Left ventricle myocardium inferior (tissue), 1 donor: ENCODE results near the gene TSPAN11. TPM values are rescaled to one million over a fixed set of nuclear protein-coding genes. Genes with fewer than 3 reads are reported as not detected.
A peak's percentile ranks its signal among the peaks of the same experiment; 100 is the strongest.

Experiments used
- DNase-seq: peaks from one replicate; pipeline ENCODE4 v3.0.0-alpha.2; 2020
- H3K27ac ChIP-seq: fragments of 200-600 bp; replicated peaks from 2 replicates; pipeline ENCODE4 v1.8.0; 2021
- H3K27me3 ChIP-seq: fragments of 200-600 bp; 2 replicates; pipeline ENCODE4 v1.8.0; 2021; ENCODE audit warnings: low read depth
- H3K36me3 ChIP-seq: fragments of 200-600 bp; 2 replicates; pipeline ENCODE4 v1.8.0; 2021
- H3K4me1 ChIP-seq: fragments of 200-600 bp; 2 replicates; pipeline ENCODE4 v1.8.0; 2021
- H3K4me3 ChIP-seq: fragments of 200-600 bp; 2 replicates; pipeline ENCODE4 v1.8.0; 2021; ENCODE audit warnings: mild to moderate bottlenecking, moderate library complexity
- H3K9me3 ChIP-seq: fragments of 200-600 bp; replicated peaks from 2 replicates; pipeline ENCODE4 v1.8.0; 2021
- intact Hi-C: fragments of 100-400 bp; cut with micrococcal nuclease; formaldehyde crosslinking; loops from one replicate; pipeline ENCODE4 v1.11.0; 2022
- long read RNA-seq: library from polyadenylated mRNA; unstranded; transcript quantifications from one replicate; pipeline ENCODE4 v2.0.0, GENCODE V29; 2021
- total RNA-seq: library from RNA; stranded (reverse); fragmentation: NEBNext Ultra II Directional; extraction: Animal tissue kit (Norgen Biotek cat#: 25700); gene quantifications from one replicate; pipeline ENCODE4 v1.2.1, GENCODE V29; 2021
- TF ChIP-seq, protein P1 (sequence below): fragments of 200-600 bp; IDR thresholded peaks from 2 replicates; pipeline ENCODE4 v1.8.0; 2021; ENCODE audit warnings: antibody characterized with exemption, mild to moderate bottlenecking, borderline replicate concordance
- donor health status: DM: no; HTN: yes; CAD: no; lungs with severe emphysema.

Gene TSPAN11, protein sequence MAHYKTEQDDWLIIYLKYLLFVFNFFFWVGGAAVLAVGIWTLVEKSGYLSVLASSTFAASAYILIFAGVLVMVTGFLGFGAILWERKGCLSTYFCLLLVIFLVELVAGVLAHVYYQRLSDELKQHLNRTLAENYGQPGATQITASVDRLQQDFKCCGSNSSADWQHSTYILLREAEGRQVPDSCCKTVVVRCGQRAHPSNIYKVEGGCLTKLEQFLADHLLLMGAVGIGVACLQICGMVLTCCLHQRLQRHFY
- 1.7 TPM for total RNA-seq
- long read RNA-seq, partial matches to known transcripts = 0 of 3 reads
- long read RNA-seq, other reads (novel, unspliced or antisense) = 3 of 3 reads

DNA sequence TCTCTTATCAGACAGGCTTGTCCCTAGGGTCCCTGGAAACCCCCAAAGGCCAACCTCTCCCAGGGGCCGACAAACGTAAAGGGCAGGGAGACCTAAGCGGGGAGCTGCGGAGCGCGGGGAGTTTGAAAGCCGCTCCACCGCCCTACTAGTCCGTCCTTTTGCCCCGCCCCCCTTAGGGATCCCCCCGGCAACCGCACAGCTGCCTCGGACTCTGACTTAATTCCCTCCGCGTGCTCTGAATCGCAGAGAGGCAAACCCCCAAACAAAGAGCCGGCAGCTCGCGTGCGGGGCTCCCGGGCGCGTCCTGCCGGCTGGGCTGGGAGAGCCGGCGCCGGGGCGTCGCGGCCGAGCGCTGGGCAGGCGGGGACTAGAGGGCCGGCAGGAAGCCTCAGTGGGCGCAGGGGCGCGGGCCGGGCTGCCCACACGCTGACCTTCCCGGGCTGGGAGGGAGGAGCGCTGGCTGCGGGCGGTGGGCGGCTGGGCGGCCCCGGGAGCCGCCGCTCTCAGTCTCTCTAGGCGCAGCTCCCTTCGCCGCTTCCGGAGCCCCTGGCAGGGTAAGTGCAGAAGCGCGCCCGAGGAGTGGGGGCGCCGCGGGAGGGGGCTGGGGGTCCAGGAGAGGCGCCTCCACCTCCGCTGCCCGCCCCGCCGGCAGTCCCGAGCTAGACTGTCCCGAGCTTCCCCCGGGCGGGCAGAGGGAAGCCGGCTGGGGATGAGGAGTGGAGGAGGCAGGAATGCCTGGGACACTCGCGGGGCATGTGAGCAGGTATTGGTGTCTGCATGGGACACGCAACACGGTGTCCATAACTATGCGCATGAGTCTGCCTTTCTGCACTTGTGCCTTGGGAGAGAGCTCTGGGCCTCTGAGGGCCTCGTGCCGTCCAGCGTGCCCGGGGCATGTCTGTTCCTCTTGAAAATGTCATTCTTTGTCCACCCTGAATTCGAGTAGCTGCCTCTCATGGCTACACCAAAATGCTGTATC, at the start of gene TSPAN11:
TSPAN11 (plus strand) TSS at position 506 of the 979 bp plus-strand sequence. CDS start 27,244 bp downstream, outside the sequence.
- Histone ChIP-seq H3K4me1 (peaks cover 24% of the 10 kb centered on the region), H3K36me3 (no peaks in the 10 kb centered on the region), H3K9me3 (no peaks in the 10 kb centered on the region), H3K27ac (peak within 1 kb of the TSS; percentile 44), H3K4me3 (peak within 1 kb of the TSS; percentile 67), H3K27me3 (peaks cover 29% of the 10 kb centered on the region)
- TF ChIP-seq, protein P1, sequence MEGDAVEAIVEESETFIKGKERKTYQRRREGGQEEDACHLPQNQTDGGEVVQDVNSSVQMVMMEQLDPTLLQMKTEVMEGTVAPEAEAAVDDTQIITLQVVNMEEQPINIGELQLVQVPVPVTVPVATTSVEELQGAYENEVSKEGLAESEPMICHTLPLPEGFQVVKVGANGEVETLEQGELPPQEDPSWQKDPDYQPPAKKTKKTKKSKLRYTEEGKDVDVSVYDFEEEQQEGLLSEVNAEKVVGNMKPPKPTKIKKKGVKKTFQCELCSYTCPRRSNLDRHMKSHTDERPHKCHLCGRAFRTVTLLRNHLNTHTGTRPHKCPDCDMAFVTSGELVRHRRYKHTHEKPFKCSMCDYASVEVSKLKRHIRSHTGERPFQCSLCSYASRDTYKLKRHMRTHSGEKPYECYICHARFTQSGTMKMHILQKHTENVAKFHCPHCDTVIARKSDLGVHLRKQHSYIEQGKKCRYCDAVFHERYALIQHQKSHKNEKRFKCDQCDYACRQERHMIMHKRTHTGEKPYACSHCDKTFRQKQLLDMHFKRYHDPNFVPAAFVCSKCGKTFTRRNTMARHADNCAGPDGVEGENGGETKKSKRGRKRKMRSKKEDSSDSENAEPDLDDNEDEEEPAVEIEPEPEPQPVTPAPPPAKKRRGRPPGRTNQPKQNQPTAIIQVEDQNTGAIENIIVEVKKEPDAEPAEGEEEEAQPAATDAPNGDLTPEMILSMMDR = no peak
- peak; percentile 34 for DNase-seq
- intact Hi-C loops = no loop called here

DNA sequence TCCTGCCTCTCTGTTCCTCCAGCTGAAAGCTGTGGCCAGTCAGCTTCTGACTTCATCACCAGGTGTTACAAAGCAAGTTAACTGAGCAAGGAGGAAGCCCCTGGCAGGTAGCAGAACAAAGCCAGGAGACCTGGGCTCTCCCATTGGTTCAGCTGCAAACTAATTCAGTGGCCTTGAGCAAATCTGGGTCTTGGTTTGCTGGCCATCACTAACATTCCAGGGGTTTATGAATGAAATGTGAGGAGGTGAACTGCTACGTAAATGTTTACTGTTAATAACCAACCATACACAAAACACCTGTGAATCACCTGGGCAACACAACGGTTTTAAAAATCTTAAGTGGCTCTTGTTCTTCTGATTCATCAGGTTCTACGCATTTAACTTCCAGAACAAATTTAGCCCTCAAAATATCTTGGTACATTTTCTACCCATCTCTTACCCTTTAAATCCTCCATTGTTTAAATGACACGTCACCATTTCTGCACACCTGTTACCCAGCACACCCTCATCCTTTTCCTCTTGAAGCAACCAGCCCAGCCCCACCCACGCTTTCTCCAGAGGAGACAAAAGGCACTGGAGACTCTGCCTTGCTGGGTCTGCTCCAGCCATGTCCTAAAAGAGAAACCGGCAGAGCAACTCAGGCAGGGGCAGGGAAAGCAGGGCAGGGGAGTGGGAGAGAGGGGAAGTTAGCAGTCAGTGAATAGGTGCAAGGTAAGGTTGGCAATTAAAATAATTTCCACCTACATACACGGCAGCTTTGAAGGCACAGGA, 49.3 kb upstream of the TSPAN11 start:
- Histone ChIP-seq H3K9me3 (no peaks in the 10 kb centered on the region), H3K4me1 (no peaks in the 10 kb centered on the region), H3K4me3 (no peak overlapping the region), H3K36me3 (no peaks in the 10 kb centered on the region), H3K27me3 (peaks cover 41% of the 10 kb centered on the region), H3K27ac (no peak overlapping the region)
- TF ChIP-seq, protein P1 = no peak
- intact Hi-C loops = no loop called here
- DNase-seq = no peak

DNA sequence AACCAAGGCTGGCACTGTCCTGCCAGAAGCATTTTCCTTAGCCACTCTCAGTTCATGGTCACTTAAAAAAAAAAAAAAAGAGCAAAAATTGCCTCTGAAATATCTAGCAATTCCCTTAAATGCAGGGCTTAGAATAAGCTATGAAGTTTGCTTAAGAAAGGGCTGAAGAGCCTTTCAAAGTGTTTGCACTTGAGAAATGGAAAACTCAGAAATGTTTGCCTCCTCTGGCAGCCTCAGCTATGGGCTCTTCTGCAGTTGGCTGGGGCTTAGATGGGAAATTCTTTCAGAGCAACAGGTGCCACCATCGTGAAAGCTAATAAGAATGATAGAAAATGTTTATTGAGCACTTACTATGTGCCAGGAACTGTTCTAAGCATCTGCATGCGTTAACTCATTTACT, 48.5 kb upstream of the TSPAN11 start:
- Histone ChIP-seq H3K27ac (no peak overlapping the region), H3K27me3 (peaks cover 41% of the 10 kb centered on the region), H3K36me3 (no peaks in the 10 kb centered on the region), H3K4me3 (no peak overlapping the region), H3K9me3 (no peaks in the 10 kb centered on the region), H3K4me1 (no peaks in the 10 kb centered on the region)
- intact Hi-C loops = no loop called here
- TF ChIP-seq, protein P1 = no peak
- no peak for DNase-seq

DNA sequence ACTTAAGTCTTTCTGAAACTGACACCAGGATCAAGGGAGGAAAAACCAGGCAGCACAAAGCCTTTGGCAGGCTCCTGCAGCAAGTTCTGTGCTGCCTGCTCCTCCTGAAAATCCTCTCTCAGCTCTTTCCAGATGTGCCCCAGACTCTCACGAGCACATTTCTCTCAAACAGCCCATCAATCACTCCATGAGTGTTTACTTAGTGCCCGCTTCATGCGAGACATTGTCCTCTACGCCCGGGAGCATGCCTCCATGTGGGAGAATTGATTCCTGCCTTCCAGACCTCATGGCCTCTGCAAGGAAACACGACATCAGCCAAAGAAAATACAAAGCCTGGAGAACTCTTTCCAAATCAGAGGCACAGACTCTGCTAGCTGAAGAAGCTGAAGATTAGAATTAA, 46.5 kb upstream of the TSPAN11 start:
- Histone ChIP-seq H3K4me3 (no peak overlapping the region), H3K4me1 (no peaks in the 10 kb centered on the region), H3K36me3 (no peaks in the 10 kb centered on the region), H3K9me3 (no peaks in the 10 kb centered on the region), H3K27ac (no peak overlapping the region), H3K27me3 (peaks cover 36% of the 10 kb centered on the region)
- no peak for DNase-seq
- TF ChIP-seq, protein P1 = no peak
- intact Hi-C loops = no loop called here

DNA sequence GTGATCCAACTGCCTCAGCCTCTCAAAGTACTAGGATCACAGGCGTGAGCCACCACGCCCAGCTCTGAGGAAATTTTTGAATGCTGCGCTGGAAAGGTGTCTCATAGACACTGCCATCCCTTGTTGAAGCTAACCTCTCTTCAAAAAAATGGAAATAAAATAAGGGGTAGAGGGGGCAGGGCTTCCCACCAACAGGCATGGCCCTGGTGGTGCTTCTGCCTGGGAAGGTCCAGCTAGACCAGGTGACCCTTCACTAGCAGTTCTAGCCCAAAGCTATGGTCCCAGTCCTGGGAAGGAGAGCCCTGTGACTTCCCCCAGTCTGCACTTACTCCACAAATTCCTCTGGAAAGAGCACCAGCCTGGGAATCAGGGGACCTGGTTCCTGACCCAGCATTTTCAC, 45.7 kb upstream of the TSPAN11 start:
- Histone ChIP-seq H3K27me3 (peaks cover 31% of the 10 kb centered on the region), H3K4me1 (no peaks in the 10 kb centered on the region), H3K36me3 (no peaks in the 10 kb centered on the region), H3K27ac (no peak overlapping the region), H3K4me3 (no peak overlapping the region), H3K9me3 (peaks cover 4% of the 10 kb centered on the region)
- intact Hi-C loops = no loop called here
- DNase-seq = no peak
- TF ChIP-seq, protein P1 = no peak
